OCI-LY7 (cell line): Measurements from ENCODE around the gene PKLR. TPM values are rescaled to one million over a fixed set of nuclear protein-coding genes. Genes with fewer than 3 reads are reported as not detected.
A peak's percentile ranks its signal among the peaks of the same experiment; 100 is the strongest.

Experiments
- BruUV-seq: library from RNA; stranded (reverse); fragments of 400-500 nt; replicated peaks from 2 replicates; lab custom pipeline; 2021; lab: Mats Ljungman, UMichigan
- CTCF ChIA-PET: fragments of 300-600 bp; sonication (Branson Sonifier 250); formaldehyde crosslinking; loops from one replicate; lab custom pipeline; 2022; ENCODE audit warnings: antibody characterized with exemption; ENCODE audit not compliant: unreplicated experiment; lab: Charles Lee
- POLR2A ChIA-PET: fragments of 300-600 bp; sonication (Branson Sonifier 250); formaldehyde crosslinking; loops from one replicate; lab custom pipeline; 2022; ENCODE audit warnings: antibody characterized with exemption; lab: Charles Lee
- DNase-seq: peaks from one replicate; pipeline ENCODE4 v3.0.0-alpha.2; 2015; ENCODE audit warnings: low spot score
- H2AFZ ChIP-seq: fragments of 200-600 bp; sonication (generic), shearing (Covaris generic); 2 replicates; pipeline ENCODE4 v1.6.1; 2014; ENCODE audit warnings: mild to moderate bottlenecking, antibody characterized with exemption, low read length, moderate library complexity
- H3K27ac ChIP-seq: fragments of 200-600 bp; sonication (generic); 2 replicates; pipeline ENCODE4 v1.5.1; 2014; ENCODE audit warnings: mixed run types, low read depth, mild to moderate bottlenecking, moderate library complexity, low read length, inconsistent platforms; ENCODE audit not compliant: poor library complexity, severe bottlenecking
- H3K36me3 ChIP-seq: fragments of 200-600 bp; sonication (generic); 2 replicates; pipeline ENCODE4 v1.6.1; 2014; ENCODE audit warnings: mild to moderate bottlenecking, antibody characterized with exemption, low read length, moderate library complexity, mixed read lengths; ENCODE audit not compliant: insufficient read depth
- H3K4me1 ChIP-seq: fragments of 200-600 bp; sonication (generic); 2 replicates; pipeline ENCODE4 v1.5.1; 2014; ENCODE audit warnings: mild to moderate bottlenecking, low read length; ENCODE audit not compliant: insufficient read depth, poor library complexity, severe bottlenecking
- H3K4me2 ChIP-seq: fragments of 200-600 bp; sonication (generic); 2 replicates; pipeline ENCODE4 v1.6.1; 2014; ENCODE audit warnings: mild to moderate bottlenecking, low read length
- H3K4me3 ChIP-seq: fragments of 200-600 bp; sonication (generic); 2 replicates; pipeline ENCODE4 v1.5.1; 2014; ENCODE audit warnings: mild to moderate bottlenecking, low read depth, low read length; ENCODE audit not compliant: poor library complexity, severe bottlenecking
- H3K79me2 ChIP-seq: fragments of 200-600 bp; sonication (generic); 2 replicates; pipeline ENCODE4 v1.6.1; 2016; ENCODE audit warnings: low read depth, mild to moderate bottlenecking, low read length, moderate library complexity, mixed read lengths; ENCODE audit not compliant: insufficient read depth
- H3K9me2 ChIP-seq: fragments of 200-600 bp; sonication (generic); 2 replicates; pipeline ENCODE4 v1.6.1; 2016; ENCODE audit warnings: mild to moderate bottlenecking, low read length, mixed read lengths; ENCODE audit not compliant: insufficient read depth
- H3K9me3 ChIP-seq: fragments of 200-600 bp; sonication (generic); 2 replicates; pipeline ENCODE4 v1.6.1; 2014; ENCODE audit warnings: mild to moderate bottlenecking, mixed run types, low read length, mixed read lengths
- H4K20me1 ChIP-seq: fragments of 200-600 bp; sonication (generic); 2 replicates; pipeline ENCODE4 v1.6.1; 2014; ENCODE audit warnings: mild to moderate bottlenecking, antibody characterized with exemption, low read length, moderate library complexity, mixed read lengths; ENCODE audit not compliant: insufficient read depth
- CTCF ChIP-seq: fragments of 200-600 bp; sonication (generic); conservative IDR thresholded peaks from 2 replicates; pipeline ENCODE4 v1.5.1; 2014; ENCODE audit warnings: mild to moderate bottlenecking, antibody characterized with exemption, low read length, moderate library complexity, mixed read lengths
- EZH2phosphoT487 ChIP-seq: fragments of 200-600 bp; sonication (generic); IDR thresholded peaks from 2 replicates; pipeline ENCODE4 v1.6.1; 2018; ENCODE audit warnings: low read depth, borderline replicate concordance, mild to moderate bottlenecking, mixed run types, antibody characterized with exemption, low read length, moderate library complexity, mixed read lengths
- intact Hi-C: fragments of 100-400 bp; cut with micrococcal nuclease; formaldehyde crosslinking; loops from one replicate; pipeline ENCODE4 v1.10.0; 2022; ENCODE audit not compliant: unreplicated experiment
- total RNA-seq, 2 experiments: library from RNA; depleted of rRNA in 1 of 2; stranded (reverse); fragments of >200 nt in 1 of 2; shearing (Covaris generic) in 1 of 2; gene quantifications; 2 replicates each; pipeline ENCODE4 v1.2.3, GENCODE V29; 2014 to 2022

PKLR gene
- total RNA-seq, 2 experiments from 2014 or later = 0.19 to 0.51 TPM

GRCh38 chr1:155272466-155273342, 28.5 kb downstream of the PKLR start:
- CTCF ChIA-PET = interaction anchor here (1.1 kb wide), 2 partner anchors 22 to 35 kb away, joined by 3 to 6 read pairs; no protein-coding TSS in a partner anchor
- peak overlapping the region; percentile 81 for H3K4me3 ChIP-seq
- no peaks in the 10 kb centered on the region for H3K9me3 ChIP-seq
- H3K4me2 ChIP-seq = peak overlapping the region; percentile 74
- peak; percentile 70 for DNase-seq
- H3K27ac ChIP-seq = peak overlapping the region; percentile 68
- H3K79me2 ChIP-seq = peaks cover 29% of the 10 kb centered on the region
- H3K9me2 ChIP-seq = no peaks in the 10 kb centered on the region
- H4K20me1 ChIP-seq = peaks cover 4% of the 10 kb centered on the region; the same call in 1 of the 2 replicates
- peaks cover 35% of the 10 kb centered on the region for H3K4me1 ChIP-seq
- peaks cover 39% of the 10 kb centered on the region for H3K36me3 ChIP-seq
- intact Hi-C loops = loop anchor here (10.0 kb wide), 1 partner anchor 232 kb away; no protein-coding TSS in a partner anchor
- BruUV-seq = TSS peak; percentile 68
- TF ChIP-seq CTCF (no peak), EZH2phosphoT487 (no peak)
- 0 out of 2 replicates have a peak overlapping the region, but pooled peaks have one; percentile 1 for H2AFZ ChIP-seq
- POLR2A ChIA-PET = interaction anchor here (0.9 to 2.1 kb wide), 8 partner anchors 9 to 228 kb away, joined by 3 to 13 read pairs (median 5); partner anchors contain the start of genes FDPS and SCAMP3

GRCh38 chr1:155269381-155269780, 31.9 kb downstream of the PKLR start:
- no peak overlapping the region for H2AFZ ChIP-seq
- no TSS peak for BruUV-seq
- H3K4me3 ChIP-seq = no peak overlapping the region
- H3K27ac ChIP-seq = no peak overlapping the region
- peaks cover 29% of the 10 kb centered on the region for H3K79me2 ChIP-seq
- H3K9me2 ChIP-seq = no peaks in the 10 kb centered on the region
- intact Hi-C loops = no loop called here
- no peaks in the 10 kb centered on the region for H3K9me3 ChIP-seq
- ChIA-PET POLR2A (interaction anchor here (0.7 kb wide), 1 partner anchor 53 kb away, joined by 5 read pairs; no protein-coding TSS in a partner anchor), CTCF (no interaction called here)
- H4K20me1 ChIP-seq = peaks cover 4% of the 10 kb centered on the region; the same call in 1 of the 2 replicates
- H3K4me2 ChIP-seq = no peak overlapping the region
- peaks cover 19% of the 10 kb centered on the region for H3K4me1 ChIP-seq
- TF ChIP-seq CTCF (no peak), EZH2phosphoT487 (no peak)
- no peak for DNase-seq
- peaks cover 71% of the 10 kb centered on the region for H3K36me3 ChIP-seq

GRCh38 chr1:155268630-155269029, 32.6 kb downstream of the PKLR start:
- peaks cover 13% of the 10 kb centered on the region for H3K4me1 ChIP-seq
- TF ChIP-seq CTCF (no peak), EZH2phosphoT487 (no peak)
- no peaks in the 10 kb centered on the region for H3K9me3 ChIP-seq
- no peak overlapping the region for H2AFZ ChIP-seq
- no peak overlapping the region for H3K4me3 ChIP-seq
- no peak for DNase-seq
- BruUV-seq = no TSS peak
- H3K9me2 ChIP-seq = no peaks in the 10 kb centered on the region
- H3K4me2 ChIP-seq = no peak overlapping the region
- H3K79me2 ChIP-seq = peaks cover 29% of the 10 kb centered on the region
- peaks cover 78% of the 10 kb centered on the region for H3K36me3 ChIP-seq
- intact Hi-C loops = no loop called here
- no peak overlapping the region for H3K27ac ChIP-seq
- peaks cover 4% of the 10 kb centered on the region; the same call in 1 of the 2 replicates for H4K20me1 ChIP-seq
- ChIA-PET POLR2A (no interaction called here), CTCF (no interaction called here)
